ENCODE results near the gene FANCC. TPM values are rescaled to one million over a fixed set of nuclear protein-coding genes. Genes with fewer than 3 reads are reported as not detected.

FANCC gene
- total and polyA plus RNA-seq, 2 experiments from 2014 or later = 11.9 to 14.0 TPM

GRCh38 chr9:95139126-95139525 is 178.4 kb downstream of the FANCC start:
- no peak overlapping the region for H3K4me3 ChIP-seq
- no peak overlapping the region for H3K27ac ChIP-seq
- TF ChIP-seq CTCF (IDR thresholded peaks at IDR 0.05; ENCODE audit: low read depth, low read length) = no peak
- no peaks in the 10 kb centered on the region for H3K9me3 ChIP-seq (ENCODE audit: low read depth)
- no peaks in the 10 kb centered on the region for H3K36me3 ChIP-seq
- no peaks in the 10 kb centered on the region for H3K27me3 ChIP-seq
- peaks cover 4% of the 10 kb centered on the region for H3K4me1 ChIP-seq (ENCODE audit: low read depth)
- no peak for DNase-seq (ENCODE audit: low read depth in 1 of 2, low spot score in 1 of 2)

DNA sequence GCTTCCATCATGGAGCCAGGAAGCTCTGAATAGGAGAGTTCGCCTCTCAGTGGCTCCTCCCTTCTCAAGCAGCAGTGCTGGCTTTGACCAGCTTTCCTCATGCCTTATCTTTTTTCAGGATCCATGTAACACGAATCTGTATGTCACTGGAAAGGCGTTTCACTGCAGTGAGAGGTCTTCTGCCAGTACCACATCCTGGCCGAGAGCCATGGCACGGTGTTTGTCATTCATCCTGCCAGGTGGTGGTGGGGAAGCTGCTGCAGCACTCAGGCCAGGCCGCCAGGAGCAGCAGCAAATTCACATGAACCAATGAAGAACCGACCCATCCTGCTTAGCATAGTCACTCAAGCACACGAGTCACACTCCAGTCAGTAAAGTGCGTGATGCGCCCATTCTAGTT is 179.0 kb downstream of the FANCC start:
- no peak overlapping the region for H3K27ac ChIP-seq
- H3K4me3 ChIP-seq = no peak overlapping the region
- TF ChIP-seq CTCF (IDR thresholded peaks at IDR 0.05; ENCODE audit: low read depth, low read length) = no peak
- H3K4me1 ChIP-seq (ENCODE audit: low read depth) = peaks cover 4% of the 10 kb centered on the region
- H3K9me3 ChIP-seq (ENCODE audit: low read depth) = no peaks in the 10 kb centered on the region
- H3K36me3 ChIP-seq = no peaks in the 10 kb centered on the region
- DNase-seq (ENCODE audit: low read depth in 1 of 2, low spot score in 1 of 2) = no peak
- no peaks in the 10 kb centered on the region for H3K27me3 ChIP-seq

DNA sequence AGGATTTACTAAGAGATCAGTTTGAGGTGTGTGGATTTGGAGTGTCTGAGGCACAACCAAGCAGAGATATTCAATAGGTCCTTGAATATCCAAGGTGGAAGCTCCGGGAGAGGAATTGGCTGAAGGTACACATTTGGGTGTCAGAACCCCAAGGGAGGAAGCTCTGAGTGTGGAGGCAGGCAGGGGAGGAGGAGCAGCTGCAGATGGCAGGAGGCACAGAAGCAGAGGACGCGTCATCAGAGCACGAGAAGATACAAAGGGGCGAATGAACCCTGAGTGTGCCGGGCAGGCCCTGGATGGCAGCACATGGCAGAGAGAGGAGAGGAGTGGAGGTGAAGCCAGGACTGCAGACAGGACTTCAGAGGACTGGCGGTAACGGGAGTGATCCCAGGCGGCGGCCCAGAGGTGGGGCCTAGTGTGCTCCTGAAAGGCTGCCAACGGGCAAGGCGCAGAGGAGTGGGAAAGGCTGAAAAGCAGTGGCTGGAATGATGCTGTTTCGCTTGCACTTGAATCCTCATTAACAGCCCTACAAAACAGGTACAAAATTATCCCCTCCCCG is 179.8 kb downstream of the FANCC start:
- DNase-seq (ENCODE audit: low read depth in 1 of 2, low spot score in 1 of 2) = no peak
- Histone ChIP-seq H3K9me3 (ENCODE audit: low read depth) (no peaks in the 10 kb centered on the region), H3K36me3 (no peaks in the 10 kb centered on the region), H3K4me3 (no peak overlapping the region), H3K27me3 (no peaks in the 10 kb centered on the region), H3K27ac (no peak overlapping the region), H3K4me1 (ENCODE audit: low read depth) (no peaks in the 10 kb centered on the region)
- no peak for TF ChIP-seq CTCF (IDR thresholded peaks at IDR 0.05; ENCODE audit: low read depth, low read length)

GRCh38 chr9:95135756-95136155 is 181.8 kb downstream of the FANCC start:
- H3K27me3 ChIP-seq = no peaks in the 10 kb centered on the region
- no peak overlapping the region for H3K27ac ChIP-seq
- TF ChIP-seq CTCF (IDR thresholded peaks at IDR 0.05; ENCODE audit: low read depth, low read length) = no peak
- no peak overlapping the region for H3K4me3 ChIP-seq
- no peaks in the 10 kb centered on the region for H3K9me3 ChIP-seq (ENCODE audit: low read depth)
- no peak for DNase-seq (ENCODE audit: low read depth in 1 of 2, low spot score in 1 of 2)
- no peaks in the 10 kb centered on the region for H3K4me1 ChIP-seq (ENCODE audit: low read depth)
- no peaks in the 10 kb centered on the region for H3K36me3 ChIP-seq

- H3K4me3 ChIP-seq = no peak overlapping the region
- H3K9me3 ChIP-seq (ENCODE audit: low read depth) = no peaks in the 10 kb centered on the region
- no peak for DNase-seq (ENCODE audit: low read depth in 1 of 2, low spot score in 1 of 2)
- H3K27ac ChIP-seq = no peak overlapping the region
- no peak for TF ChIP-seq CTCF (IDR thresholded peaks at IDR 0.05; ENCODE audit: low read depth, low read length)
- no peaks in the 10 kb centered on the region for H3K27me3 ChIP-seq
- H3K4me1 ChIP-seq (ENCODE audit: low read depth) = no peaks in the 10 kb centered on the region
- H3K36me3 ChIP-seq = no peaks in the 10 kb centered on the region
Observed at GRCh38 chr9:95134457-95134881, 183.0 kb downstream of the FANCC start.

GRCh38 chr9:95133325-95133705 is 184.2 kb downstream of the FANCC start:
- Histone ChIP-seq H3K4me3 (no peak overlapping the region), H3K9me3 (ENCODE audit: low read depth) (no peaks in the 10 kb centered on the region), H3K4me1 (ENCODE audit: low read depth) (no peaks in the 10 kb centered on the region), H3K36me3 (no peaks in the 10 kb centered on the region), H3K27ac (no peak overlapping the region), H3K27me3 (no peaks in the 10 kb centered on the region)
- DNase-seq (ENCODE audit: low read depth in 1 of 2, low spot score in 1 of 2) = no peak
- TF ChIP-seq CTCF (IDR thresholded peaks at IDR 0.05; ENCODE audit: low read depth, low read length) = no peak
